ENCODE data around the gene ACADS. TPM values are rescaled to one million over a fixed set of nuclear protein-coding genes. Genes with fewer than 3 reads are reported as not detected.

The ACADS gene
- polyA plus RNA-seq, 1 experiment, result 4.0 TPM

GRCh38 chr12:120710805-120711296, 14.8 kb upstream of the ACADS start:
- ChIA-PET CTCF (interaction anchor here (1.2 to 2.0 kb wide), 3 partner anchors 61 to 349 kb away, joined by 5 to 6 read pairs (median 5); no protein-coding TSS in a partner anchor), POLR2A (interaction anchor here (0.6 to 1.2 kb wide), 4 partner anchors 23 to 510 kb away, joined by 3 to 8 read pairs (median 4); partner anchors contain the start of gene RPLP0)
- TF ChIP-seq CTCF (IDR thresholded peaks at IDR 0.05; ENCODE audit: low read depth, low read length), result no peak

GRCh38 chr12:120711411-120711810, 14.2 kb upstream of the ACADS start:
- no peak overlapping the region for H3K27ac ChIP-seq (ENCODE audit: low read depth, low read length)
- peak overlapping the region; percentile 75 for H3K4me3 ChIP-seq (ENCODE audit: low read depth, low read length)
- CTCF ChIA-PET, result interaction anchor here (1.2 to 2.0 kb wide), 3 partner anchors 62 to 129 kb away, joined by 5 to 10 read pairs (median 6); partner anchors contain the start of gene POP5
- POLR2A ChIA-PET, result no interaction called here
- TF ChIP-seq CTCF (IDR thresholded peaks at IDR 0.05; ENCODE audit: low read depth, low read length), result no peak
- H3K27me3 ChIP-seq (ENCODE audit: control insufficient read depth, insufficient read depth, low read length), result no peaks in the 10 kb centered on the region
- DNase-seq (ENCODE audit: low read depth, low spot score), result no peak
- peaks cover 4% of the 10 kb centered on the region; the same call in 1 of the 2 replicates for H3K9me3 ChIP-seq (ENCODE audit: control insufficient read depth, insufficient read depth, low read length)

More at GRCh38 chr12:120710805-120711296, 14.8 kb upstream of the ACADS start:
- Histone ChIP-seq H3K9me3 (ENCODE audit: control insufficient read depth, insufficient read depth, low read length) (peaks cover 4% of the 10 kb centered on the region; the same call in 1 of the 2 replicates), H3K4me3 (ENCODE audit: low read depth, low read length) (peak overlapping the region; percentile 75), H3K27me3 (ENCODE audit: control insufficient read depth, insufficient read depth, low read length) (no peaks in the 10 kb centered on the region), H3K27ac (ENCODE audit: low read depth, low read length) (no peak overlapping the region)
- DNase-seq (ENCODE audit: low read depth, low spot score), result no peak

GRCh38 chr12:120712610-120713009, 13.0 kb upstream of the ACADS start:
- H3K27me3 ChIP-seq (ENCODE audit: control insufficient read depth, insufficient read depth, low read length), result no peaks in the 10 kb centered on the region
- no peak overlapping the region for H3K4me3 ChIP-seq (ENCODE audit: low read depth, low read length)
- no peak for DNase-seq (ENCODE audit: low read depth, low spot score)
- no peak overlapping the region for H3K27ac ChIP-seq (ENCODE audit: low read depth, low read length)
- no peak for TF ChIP-seq CTCF (IDR thresholded peaks at IDR 0.05; ENCODE audit: low read depth, low read length)
- ChIA-PET CTCF (interaction anchor here (1.4 to 2.0 kb wide), 2 partner anchors 65 to 131 kb away, joined by 6 to 10 read pairs; partner anchors contain the start of gene POP5), POLR2A (no interaction called here)
- H3K9me3 ChIP-seq (ENCODE audit: control insufficient read depth, insufficient read depth, low read length), result peaks cover 4% of the 10 kb centered on the region; the same call in 1 of the 2 replicates

- DNase-seq (ENCODE audit: low read depth, low spot score), result peak; percentile 58
- CTCF ChIA-PET, result interaction anchor here (0.6 to 2.7 kb wide), 5 partner anchors 15 to 203 kb away, joined by 3 to 21 read pairs (median 3); no protein-coding TSS in a partner anchor
- H3K27me3 ChIP-seq (ENCODE audit: control insufficient read depth, insufficient read depth, low read length), result no peaks in the 10 kb centered on the region
- no peak overlapping the region for H3K4me3 ChIP-seq (ENCODE audit: low read depth, low read length)
- H3K9me3 ChIP-seq (ENCODE audit: control insufficient read depth, insufficient read depth, low read length), result peaks cover 4% of the 10 kb centered on the region; the same call in 1 of the 2 replicates
- H3K27ac ChIP-seq (ENCODE audit: low read depth, low read length), result no peak overlapping the region
- POLR2A ChIA-PET, result no interaction called here
- TF ChIP-seq CTCF (IDR thresholded peaks at IDR 0.05; ENCODE audit: low read depth, low read length), result peak; percentile 88
Observed at GRCh38 chr12:120713861-120714482, 11.7 kb upstream of the ACADS start.

- DNase-seq (ENCODE audit: low read depth, low spot score), result no peak
- H3K4me3 ChIP-seq (ENCODE audit: low read depth, low read length), result no peak overlapping the region
- no peak for TF ChIP-seq CTCF (IDR thresholded peaks at IDR 0.05; ENCODE audit: low read depth, low read length)
- H3K27me3 ChIP-seq (ENCODE audit: control insufficient read depth, insufficient read depth, low read length), result no peaks in the 10 kb centered on the region
- CTCF ChIA-PET, result no interaction called here
- no peaks in the 10 kb centered on the region for H3K9me3 ChIP-seq (ENCODE audit: control insufficient read depth, insufficient read depth, low read length)
- no peak overlapping the region for H3K27ac ChIP-seq (ENCODE audit: low read depth, low read length)
- POLR2A ChIA-PET, result no interaction called here
Observed at GRCh38 chr12:120718055-120718454, 7.6 kb upstream of the ACADS start.
